A549 (cell line): ENCODE measurements around the gene C19orf67. TPM values are rescaled to one million over a fixed set of nuclear protein-coding genes. Genes with fewer than 3 reads are reported as not detected.

Experiments used
- ATAC-seq, 2 experiments: fragments of 200-7000 bp in 1 of 2; fragments of >200 bp in 1 of 2; cut with Nextera tagmentation in 1 of 2; cut with Tn5 transposase in 1 of 2; 3 replicates each; pipeline versions ENCODE4 v1.8.0 to v1.9.1; 2018 to 2020; ENCODE audit warnings: mild to moderate bottlenecking in 1 of 2, moderate library complexity in 1 of 2
- CTCF ChIA-PET: fragments of 300-600 bp; sonication (Branson Sonifier 250); formaldehyde crosslinking; extraction: SDS; loops from one replicate; lab custom pipeline; 2021; ENCODE audit warnings: antibody characterized with exemption, inconsistent platforms; lab: Yijun Ruan, JAX
- POLR2A ChIA-PET: fragments of 350-600 bp; formaldehyde crosslinking; extraction: SDS; loops from one replicate; lab custom pipeline; 2021; ENCODE audit warnings: antibody characterized with exemption, inconsistent platforms; lab: Yijun Ruan, JAX
- DNase-seq, 2 experiments: peaks; one replicate each; pipeline versions ENCODE4 v3.0.0 to v3.0.0-alpha.2; 2011 to 2016; ENCODE audit warnings: low read depth in 1 of 2, low spot score in 1 of 2
- FAIRE-seq: peaks from 2 replicates; lab custom pipeline; 2011; peaks lifted over from hg19 to GRCh38; lab: Jason Lieb, UNC
- H3K27ac ChIP-seq, 2 experiments: fragments of >200 bp; sonication (Bioruptor Twin); formaldehyde crosslinking; 3 replicates each; pipeline ENCODE4 v1.5.1; 2016 to 2017
- H3K4me1 ChIP-seq: fragments of >200 bp; sonication (Bioruptor Twin); formaldehyde crosslinking; 3 replicates; pipeline ENCODE4 v1.6.1; 2016
- H3K4me2 ChIP-seq: fragments of >200 bp; sonication (Bioruptor Twin); formaldehyde crosslinking; 3 replicates; pipeline ENCODE4 v1.6.1; 2016
- H3K4me3 ChIP-seq: fragments of >200 bp; sonication (Bioruptor Twin); formaldehyde crosslinking; 3 replicates; pipeline ENCODE4 v1.5.1; 2016
- H3K9me3 ChIP-seq: fragments of >200 bp; sonication (Bioruptor Twin); formaldehyde crosslinking; 3 replicates; pipeline ENCODE4 v1.6.1; 2016
- CBX8 ChIP-seq: fragments of 200-600 bp; sonication (generic); IDR thresholded peaks from 2 replicates; pipeline ENCODE4 v1.6.1; 2016
- CEBPB ChIP-seq, 2 experiments: fragments of >200 bp in 1 of 2; sonication (Bioruptor Twin) in 1 of 2; formaldehyde crosslinking in 1 of 2; IDR thresholded peaks; 2 replicates each; pipeline ENCODE4 v1.6.1; 2012 to 2016
- CTCF ChIP-seq: fragments of >200 bp; sonication (Bioruptor Twin); formaldehyde crosslinking; IDR thresholded peaks from 3 replicates; pipeline ENCODE4 v1.5.1; 2016
- ELK1 ChIP-seq: fragments of 150-350 bp; IDR thresholded peaks from 2 replicates; pipeline ENCODE4 v1.6.1; 2014; ENCODE audit warnings: low read depth, mild to moderate bottlenecking, low read length
- FOSL2 ChIP-seq, 2 experiments: fragments of 450-650 bp in 1 of 2; fragments of >200 bp in 1 of 2; sonication (Bioruptor Twin) in 1 of 2; formaldehyde crosslinking; IDR thresholded peaks; 2 replicates each; pipeline versions ENCODE4 v1.5.0 to v1.6.1; 2016 to 2020; ENCODE audit warnings: mild to moderate bottlenecking in 1 of 2, moderate library complexity in 1 of 2
- HMGXB4 ChIP-seq: fragments of 250-450 bp; sonication (Bioruptor Pico); IDR thresholded peaks from 2 replicates; pipeline ENCODE4 v1.5.0; 2021; ENCODE audit warnings: mild to moderate bottlenecking, moderate library complexity, borderline replicate concordance
- JUN ChIP-seq, 2 experiments: fragments of >200 bp; sonication (Bioruptor Twin); formaldehyde crosslinking; IDR thresholded peaks; 2 replicates in 1 of 2; 3 replicates in 1 of 2; pipeline ENCODE4 v1.6.1; 2016 to 2017
- MAX ChIP-seq: IDR thresholded peaks from 2 replicates; pipeline ENCODE4 v1.6.1; 2012
- NFE2L2 ChIP-seq: fragments of 150-350 bp; conservative IDR thresholded peaks from 2 replicates; pipeline ENCODE4 v1.6.1; 2014; ENCODE audit warnings: low read length
- NPAS2 ChIP-seq: fragments of 250-450 bp; sonication (Bioruptor Pico); IDR thresholded peaks from 2 replicates; pipeline ENCODE4 v1.8.0; 2022; ENCODE audit warnings: mild to moderate bottlenecking, moderate library complexity, borderline replicate concordance
- PHF8 ChIP-seq: fragments of 200-600 bp; sonication (generic); IDR thresholded peaks from 2 replicates; pipeline ENCODE4 v1.6.1; 2016; ENCODE audit warnings: low read depth, mild to moderate bottlenecking, antibody characterized with exemption, moderate library complexity, borderline replicate concordance
- POLR2A ChIP-seq: IDR thresholded peaks from 2 replicates; pipeline ENCODE4 v1.6.1; 2012; ENCODE audit warnings: mild to moderate bottlenecking, low read length
- POLR2AphosphoS2 ChIP-seq: conservative IDR thresholded peaks from 2 replicates; pipeline ENCODE4 v1.6.1; 2012; ENCODE audit warnings: low read length, improper control_type of control experiment, inconsistent platforms
- RAD21 ChIP-seq, 2 experiments: fragments of >200 bp in 1 of 2; sonication (Bioruptor Twin) in 1 of 2; formaldehyde crosslinking in 1 of 2; IDR thresholded peaks in 1 of 2; conservative IDR thresholded peaks in 1 of 2; 2 replicates in 1 of 2; 3 replicates in 1 of 2; pipeline ENCODE4 v1.6.1; 2012 to 2018; ENCODE audit warnings: inconsistent platforms in 1 of 2
- RFX5 ChIP-seq: fragments of 450-650 bp; IDR thresholded peaks from 2 replicates; pipeline ENCODE4 v1.7.1; 2014; ENCODE audit warnings: antibody characterized with exemption, mild to moderate bottlenecking, moderate library complexity
- ZC3H11A ChIP-seq: fragments of 450-650 bp; IDR thresholded peaks from 2 replicates; pipeline ENCODE4 v1.6.1; 2014; ENCODE audit warnings: antibody characterized with exemption, mild to moderate bottlenecking
- WGBS: methylation state at CpG from one replicate; pipeline ENCODE4 v1.1.6; 2017; ENCODE audit errors: missing lambda C conversion rate; 5-methylcytosine and 5-hydroxymethylcytosine counted together
- polyA plus RNA-seq, 4 experiments: library from polyadenylated mRNA; depleted of rRNA in 3 of 4; stranded (reverse); fragments of >200 nt; fragmentation: RNase III in 1 of 4; extraction: RNeasy Plus Mini Kit Qiagen cat#74134 plus additional on column Dnase treatment in 1 of 4; gene quantifications; 2 replicates in 3 of 4; 3 replicates in 1 of 4; pipeline ENCODE4 v1.2.3, GENCODE V29; 2011 to 2017

Gene C19orf67
- polyA plus RNA-seq, 2 of the 4 experiments (the other 2 are of a cell fraction) = not detected

GRCh38 chr19:14093117-14093823 is 7.7 kb upstream of the C19orf67 start (continued):
- no peak for TF ChIP-seq ELK1
- TF ChIP-seq HMGXB4 (CRISPR knock-in tag) = no peak

- ATAC-seq = no peak; a peak in 1 of 6 replicates
- ChIA-PET CTCF (interaction anchor here (1.0 to 1.1 kb wide), 2 partner anchors 8 to 10 kb away, joined by 4 to 5 read pairs; no protein-coding TSS in a partner anchor), POLR2A (no interaction called here)
- peak overlapping the region; percentile 87 for H3K4me3 ChIP-seq
- no peak for DNase-seq
- peaks cover 11% of the 10 kb centered on the region for H3K9me3 ChIP-seq
- WGBS = 41% methylated on average over 15 of the region's 15 CpGs
- FAIRE-seq = no peak
- H3K27ac ChIP-seq = peak overlapping the region; percentile 99
- TF ChIP-seq NPAS2 (CRISPR knock-in tag) (no peak), RFX5 (no peak), NFE2L2 (no peak), ZC3H11A (no peak), RAD21 (conservative IDR thresholded peaks at IDR 0.05 in 1 of 2, IDR thresholded peaks at IDR 0.05 in 1 of 2) (no peak), FOSL2 (IDR thresholded peaks at IDR 0.05) (no peak), FOSL2 (CRISPR knock-in tag; IDR thresholded peaks at IDR 0.05) (no peak), CEBPB (IDR thresholded peaks at IDR 0.05) (no peak)
- peak overlapping the region; percentile 69 for H3K4me2 ChIP-seq
- 0 out of 3 replicates have a peak, but pooled peaks cover 4% of the 10 kb centered on the region for H3K4me1 ChIP-seq
Observed at GRCh38 chr19:14091813-14092462, 6.4 kb upstream of the C19orf67 start.

GRCh38 chr19:14091081-14091812 is 5.7 kb upstream of the C19orf67 start:
- TF ChIP-seq PHF8 = peak; percentile 57; the same call in 1 of the 2 replicates
- peak; percentile 40; the same call in 2 of the 3 replicates for TF ChIP-seq CTCF
- peak; percentile 68 for TF ChIP-seq POLR2A
- TF ChIP-seq POLR2AphosphoS2 = no peak
- peak; percentile 28; the same call in 1 of the 2 replicates for TF ChIP-seq MAX
- no peak for TF ChIP-seq CBX8
- peak in 1 of 2 experiments; percentile 66; a peak in 1 of 5 replicates for TF ChIP-seq JUN (IDR thresholded peaks at IDR 0.05)
- no peak for TF ChIP-seq NFE2L2
- WGBS = 1% methylated on average over 17 of the region's 72 CpGs
- Histone ChIP-seq H3K4me3 (peak overlapping the region; percentile 87), H3K27ac (peak overlapping the region; percentile 99), H3K4me1 (0 out of 3 replicates have a peak, but pooled peaks cover 4% of the 10 kb centered on the region), H3K4me2 (peak overlapping the region; percentile 69), H3K9me3 (peaks cover 11% of the 10 kb centered on the region)
- ChIA-PET CTCF (interaction anchor here (1.0 to 1.1 kb wide), 2 partner anchors 9 to 11 kb away, joined by 4 to 5 read pairs; no protein-coding TSS in a partner anchor), POLR2A (no interaction called here)
- FAIRE-seq (no peak), DNase-seq (peak; percentile 62 to 67), ATAC-seq (peak; percentile 73 to 89)
